ENCODE results near the gene TXNDC12.

GRCh38 chr1:52056163-52056936, 1.4 kb upstream of the TXNDC12 start, which contains the start of gene BTF3L4:
- TF ChIP-seq CTCF (IDR thresholded peaks at IDR 0.05) (no peak), POLR2A (IDR thresholded peaks at IDR 0.05) (peak; percentile 32)
